CD4-positive, alpha-beta T cell treated with Interleukin-12 subunit alpha and Interleukin-12 subunit beta, for 1 hour (primary cell): ENCODE data around the gene YAE1.

Experiments used
- DNase-seq: peaks from one replicate; pipeline ENCODE4 v3.0.0-alpha.2; 2020

YAE1 gene

GRCh38 chr7:39557911-39558310 is 8.3 kb upstream of the YAE1 start:
- DNase-seq: no peak

DNA sequence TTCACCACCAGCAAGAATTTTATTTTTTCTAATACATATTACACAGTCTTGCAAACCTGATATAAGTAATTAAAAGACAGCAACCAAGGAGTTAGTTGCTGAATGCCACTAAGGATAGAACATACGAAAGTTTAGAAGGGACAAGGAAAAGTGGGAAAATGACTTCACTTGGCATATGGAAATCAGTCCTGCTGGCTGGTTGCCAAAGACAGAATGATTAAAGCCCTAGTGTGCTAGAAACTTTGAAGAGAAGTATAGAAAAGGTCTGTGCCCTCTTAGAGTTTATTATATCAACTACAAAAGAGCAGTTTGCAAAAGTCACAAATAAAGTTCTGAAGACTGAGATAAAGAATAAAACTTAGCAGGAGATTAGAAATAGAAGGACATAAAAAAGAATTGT is 5.8 kb upstream of the YAE1 start:
- DNase-seq: no peak

- no peak for DNase-seq
Measured at GRCh38 chr7:39560997-39561396, 5.2 kb upstream of the YAE1 start.

- no peak for DNase-seq
Measured at GRCh38 chr7:39565538-39565937, 666 bp upstream of the YAE1 start.

GRCh38 chr7:39567294-39567693 is 1.1 kb downstream of the YAE1 start:
- no peak for DNase-seq

DNA sequence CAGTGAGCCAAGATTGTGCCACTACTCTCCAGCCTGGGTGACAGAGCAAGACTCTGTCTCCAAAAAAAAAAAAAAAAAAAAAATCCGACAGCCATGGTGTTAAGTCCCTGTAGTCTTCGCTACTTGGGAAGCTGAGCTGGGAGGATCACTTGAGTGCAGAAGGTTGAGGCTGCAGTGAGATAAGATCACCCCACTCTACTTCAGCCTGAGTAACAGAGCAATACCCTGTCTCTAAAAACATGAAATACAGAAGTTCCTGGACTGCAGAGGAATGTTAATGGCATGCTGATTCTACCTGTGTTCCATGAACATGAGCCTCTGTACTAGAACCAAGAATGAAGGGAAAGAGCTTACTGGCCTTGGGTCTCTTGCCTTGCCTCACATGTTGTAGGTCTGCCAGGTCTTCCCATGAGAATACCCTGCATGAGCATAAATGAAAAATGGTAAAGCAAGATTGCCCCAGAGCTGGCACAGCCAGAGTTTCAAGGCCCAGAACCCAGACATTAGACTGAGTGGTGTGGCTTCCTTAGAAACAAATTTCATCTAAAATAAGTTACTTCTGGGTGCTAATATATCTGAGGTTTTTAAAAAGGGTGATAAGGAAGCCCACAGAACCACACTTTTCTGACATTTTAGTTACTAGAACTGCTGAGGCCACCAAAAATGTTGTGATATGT is 8.6 kb downstream of the YAE1 start:
- DNase-seq: no peak

DNA sequence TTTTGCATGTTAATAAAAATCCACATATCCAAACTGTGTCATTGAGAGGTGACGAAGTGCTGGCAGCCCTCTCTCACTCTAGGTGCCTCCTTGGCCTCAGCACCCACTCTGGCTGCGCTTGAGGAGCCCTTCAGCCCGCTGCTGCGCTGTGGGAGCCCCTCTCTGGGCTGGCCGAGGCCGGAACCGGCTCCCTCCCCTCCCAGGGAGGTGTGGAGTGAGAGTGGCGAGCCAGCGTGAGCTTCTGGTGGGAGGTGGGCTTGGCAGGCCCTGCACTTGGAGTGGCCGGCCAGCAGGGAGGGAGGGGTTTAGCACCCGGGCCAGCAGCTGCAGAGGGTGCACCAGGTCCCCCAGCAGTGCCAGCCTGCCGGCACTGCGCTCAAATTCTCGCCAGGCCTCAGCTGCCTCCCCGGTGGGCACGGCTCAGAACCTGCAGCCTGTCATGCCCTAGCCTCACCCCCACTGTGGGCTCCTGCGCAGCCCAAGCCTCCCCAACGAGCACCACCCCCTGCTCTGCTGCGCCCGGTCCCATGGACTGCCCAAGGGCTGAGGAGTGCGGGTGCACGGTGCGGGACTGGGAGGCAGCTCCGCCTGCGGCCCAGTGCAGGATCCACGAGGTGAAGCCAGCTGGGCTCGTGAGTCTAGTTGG is 11.1 kb downstream of the YAE1 start:
- DNase-seq: no peak

DNA sequence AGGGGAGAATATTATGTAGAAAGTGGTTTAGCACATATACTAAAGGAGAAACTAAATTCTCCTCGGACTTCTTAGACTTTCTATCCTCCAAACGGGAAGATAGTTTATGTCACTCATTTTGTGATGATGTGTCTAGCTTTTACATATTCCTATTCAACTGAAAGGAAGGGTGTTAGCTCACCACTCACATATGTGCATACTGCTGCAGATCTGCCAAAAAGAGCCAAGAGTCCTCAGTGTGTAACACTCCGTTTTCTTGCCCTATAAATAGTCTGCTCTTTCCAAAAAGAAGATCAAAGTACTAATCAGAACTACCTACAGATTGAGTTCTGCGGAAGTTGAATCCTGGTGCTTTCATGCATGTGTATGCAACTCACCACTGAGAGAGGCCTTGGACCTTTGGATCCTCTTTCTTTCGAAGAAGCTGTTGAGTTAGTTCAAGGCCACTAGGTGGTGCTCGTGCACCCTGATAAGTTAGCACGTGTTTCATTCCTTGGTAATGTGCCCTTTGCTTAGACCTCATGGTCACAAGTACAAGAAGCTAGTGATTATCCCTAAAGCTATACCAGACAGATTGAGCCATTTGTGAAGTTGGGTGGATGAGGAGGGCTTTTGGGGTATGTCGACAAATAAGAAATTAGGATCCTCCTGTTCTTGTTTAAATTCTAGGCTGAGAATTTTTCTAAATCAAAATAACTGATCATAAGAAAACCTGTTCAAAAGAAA is 14.1 kb downstream of the YAE1 start:
- peak; percentile 81 for DNase-seq

DNA sequence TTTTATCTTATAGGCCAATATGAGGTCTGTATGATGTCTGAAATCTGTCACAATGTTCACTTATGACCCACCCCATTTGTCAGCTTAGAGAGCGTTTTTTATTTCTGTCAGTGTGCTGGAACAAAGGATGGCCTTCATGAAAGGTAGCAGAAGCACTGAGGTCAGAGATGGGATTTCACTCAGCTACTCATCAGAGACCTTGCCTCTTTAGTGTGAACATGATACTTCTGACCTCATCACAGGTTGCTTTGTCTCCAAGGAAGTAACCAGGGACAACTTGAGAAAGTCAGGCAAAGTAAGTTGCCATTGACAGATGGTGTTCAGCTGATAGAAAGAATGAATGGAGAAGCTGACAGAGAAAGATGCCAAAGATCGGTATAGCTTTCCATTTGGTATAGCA is 16.3 kb downstream of the YAE1 start:
- no peak for DNase-seq

GRCh38 chr7:39583539-39583938 is 17.3 kb downstream of the YAE1 start:
- no peak for DNase-seq

DNA sequence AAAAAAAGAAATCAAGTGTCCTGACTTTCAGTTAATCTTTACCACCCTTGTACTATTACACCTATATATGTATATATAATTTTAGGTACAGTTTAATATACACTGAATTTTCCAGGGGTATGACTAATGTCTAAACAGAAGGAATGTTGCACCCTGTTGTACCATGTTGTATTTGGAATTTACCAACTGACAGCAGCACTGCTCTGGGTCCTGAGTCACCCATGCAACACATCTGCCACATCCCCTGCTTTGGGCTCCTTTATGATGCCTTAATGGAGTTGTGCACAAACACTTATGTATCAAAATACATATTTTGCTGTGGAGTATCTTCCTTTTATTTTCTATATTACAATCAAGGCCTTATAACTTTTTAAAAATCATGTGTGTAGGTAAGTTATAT is 21.2 kb downstream of the YAE1 start:
- DNase-seq: no peak

DNA sequence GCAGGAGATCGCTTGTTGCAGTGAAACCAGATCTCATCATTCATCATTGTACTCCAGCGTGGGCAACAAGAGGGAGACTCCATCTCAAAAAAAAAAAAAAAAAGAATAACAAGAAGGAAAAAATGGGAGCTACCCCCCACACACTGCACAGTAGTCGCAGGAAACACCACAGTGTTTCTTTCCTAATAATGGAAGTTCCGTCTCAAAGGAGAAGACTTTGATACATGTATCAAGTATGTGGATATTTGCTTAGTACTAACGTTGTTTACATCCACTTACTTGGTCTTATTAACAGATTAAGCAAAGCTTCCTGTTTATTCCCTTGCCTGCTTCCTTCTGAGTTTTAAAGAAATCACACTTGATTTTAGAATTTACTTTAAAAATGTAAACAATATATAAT is 22.2 kb downstream of the YAE1 start:
- no peak for DNase-seq

DNA sequence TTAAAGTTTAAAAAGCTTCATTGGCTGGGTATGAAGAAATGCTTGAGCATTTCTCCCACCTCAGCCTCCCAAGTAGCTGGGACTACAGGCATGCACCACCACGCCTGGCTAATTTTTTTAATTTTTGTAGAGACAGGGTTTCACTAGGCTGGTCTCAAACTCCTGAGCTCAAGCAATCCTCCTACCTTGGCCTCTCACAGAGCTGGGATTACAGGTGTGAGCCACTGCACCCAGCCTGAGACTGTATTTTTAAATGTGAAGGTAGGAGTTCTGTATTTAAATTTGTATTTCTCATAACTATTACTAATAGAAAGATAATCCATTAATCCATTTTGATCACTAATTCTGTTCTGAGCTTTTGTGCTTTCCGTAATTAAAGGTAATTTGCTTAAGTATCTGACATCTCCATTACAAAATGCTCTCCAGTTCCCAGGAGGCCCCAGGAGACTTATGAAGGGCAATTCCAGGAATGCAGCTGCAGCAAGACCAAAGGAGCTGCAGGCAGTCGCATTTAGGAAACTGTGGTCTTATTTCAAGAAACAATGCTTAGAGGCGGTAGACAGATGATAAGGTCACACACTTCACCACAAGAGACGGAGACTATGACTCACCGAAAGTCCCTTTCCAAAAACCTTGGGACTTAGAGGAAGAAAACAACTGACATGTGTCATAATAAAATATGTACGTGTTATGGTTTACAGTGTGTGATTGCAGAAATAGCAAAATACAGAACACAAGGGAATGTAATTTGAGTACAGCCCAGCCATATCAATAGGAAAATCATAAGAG is 23.3 kb downstream of the YAE1 start:
- peak; percentile 67 for DNase-seq

DNA sequence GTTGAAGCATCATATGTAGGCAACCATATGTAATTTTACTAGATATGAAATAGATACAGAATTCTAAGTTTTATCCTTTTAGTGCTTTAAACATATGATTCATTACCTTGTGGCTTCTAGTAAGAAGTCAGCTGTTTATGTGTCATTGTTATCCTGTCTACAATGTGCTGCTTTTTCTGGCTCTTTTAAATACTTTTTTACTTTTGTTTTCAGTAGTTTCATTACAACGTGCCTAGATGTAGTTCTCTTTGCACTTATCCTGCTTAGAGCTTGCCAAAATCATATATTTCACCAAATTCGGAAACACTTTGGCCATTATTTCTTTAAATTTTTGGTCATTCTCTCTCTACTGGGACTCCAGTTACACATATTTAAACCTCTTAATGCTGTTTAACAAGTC is 26.4 kb downstream of the YAE1 start:
- DNase-seq: peak; percentile 6

GRCh38 chr7:39594988-39595620 is 28.9 kb downstream of the YAE1 start:
- DNase-seq: no peak

GRCh38 chr7:39602351-39602750 is 36.1 kb downstream of the YAE1 start:
- no peak for DNase-seq

GRCh38 chr7:39603924-39604323 is 37.7 kb downstream of the YAE1 start:
- DNase-seq: no peak

DNA sequence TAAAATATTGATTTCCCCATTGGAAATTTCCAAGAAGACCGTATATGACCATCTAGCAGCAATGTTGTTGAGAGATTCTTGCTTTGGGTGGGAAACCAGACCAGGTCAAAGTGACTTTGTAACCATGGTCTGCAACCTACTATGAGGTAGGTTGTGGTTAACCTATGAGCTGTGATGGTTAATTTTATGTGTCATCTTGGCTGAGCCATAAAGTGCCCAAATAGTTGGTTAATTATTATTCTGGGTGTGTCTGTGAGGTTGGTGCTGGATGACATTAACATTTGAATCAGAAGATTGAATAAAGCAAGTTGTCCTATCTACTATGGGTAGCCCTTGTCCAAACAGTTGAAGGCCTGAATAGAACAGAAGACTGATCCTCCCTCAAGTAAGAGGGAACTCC is 38.9 kb downstream of the YAE1 start:
- DNase-seq: no peak

GRCh38 chr7:39606352-39606751 is 40.1 kb downstream of the YAE1 start:
- no peak for DNase-seq

GRCh38 chr7:39606941-39607340 is 40.7 kb downstream of the YAE1 start:
- DNase-seq: no peak

DNA sequence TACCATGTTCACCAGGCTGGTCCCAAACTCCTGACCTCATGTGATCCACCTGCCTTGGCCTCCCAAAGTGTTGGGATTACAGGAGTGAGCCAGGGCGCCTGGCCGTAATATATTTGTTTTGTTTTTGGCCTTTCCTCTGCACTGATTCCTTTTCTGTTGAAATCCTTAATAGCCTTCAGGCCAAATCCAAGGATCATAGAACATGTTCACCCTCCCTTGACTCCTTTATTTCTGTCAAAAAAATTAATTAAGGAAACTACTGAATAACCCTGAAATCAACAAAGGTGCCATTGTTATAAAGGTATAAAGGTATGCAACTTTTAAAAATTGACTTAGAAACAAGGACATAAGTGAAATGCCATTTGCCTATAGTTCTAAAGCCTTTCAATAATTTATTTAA is 41.7 kb downstream of the YAE1 start:
- no peak for DNase-seq

DNA sequence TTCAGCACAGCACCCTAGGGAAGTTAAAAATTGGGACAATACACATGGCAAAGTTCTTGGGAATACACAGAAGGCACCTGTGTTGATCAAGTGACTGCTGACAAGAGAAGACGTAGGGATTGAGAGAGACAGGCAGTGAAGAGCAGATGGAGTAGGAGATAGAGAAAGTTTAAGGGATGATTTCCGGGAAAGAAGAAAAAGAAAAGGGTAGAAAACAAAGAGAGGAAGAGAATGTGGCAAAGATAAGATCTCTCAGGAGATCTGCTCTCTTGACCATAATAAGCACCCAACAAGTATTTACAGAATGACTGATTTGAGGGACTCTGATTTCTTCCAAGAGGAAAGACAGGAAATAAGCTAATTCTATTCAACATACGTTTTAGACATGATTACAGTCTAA is 42.1 kb downstream of the YAE1 start:
- no peak for DNase-seq
